HUDEP-2 (cell line): Measurements from ENCODE around the gene ILF3.

Source experiments
- DNase-seq, 76 experiments: peaks; one replicate each; lab custom pipeline; 2025; ENCODE audit not compliant: unreplicated experiment in 76 of 76; lab: John Stamatoyannopoulos, UW

The ILF3 gene

DNA sequence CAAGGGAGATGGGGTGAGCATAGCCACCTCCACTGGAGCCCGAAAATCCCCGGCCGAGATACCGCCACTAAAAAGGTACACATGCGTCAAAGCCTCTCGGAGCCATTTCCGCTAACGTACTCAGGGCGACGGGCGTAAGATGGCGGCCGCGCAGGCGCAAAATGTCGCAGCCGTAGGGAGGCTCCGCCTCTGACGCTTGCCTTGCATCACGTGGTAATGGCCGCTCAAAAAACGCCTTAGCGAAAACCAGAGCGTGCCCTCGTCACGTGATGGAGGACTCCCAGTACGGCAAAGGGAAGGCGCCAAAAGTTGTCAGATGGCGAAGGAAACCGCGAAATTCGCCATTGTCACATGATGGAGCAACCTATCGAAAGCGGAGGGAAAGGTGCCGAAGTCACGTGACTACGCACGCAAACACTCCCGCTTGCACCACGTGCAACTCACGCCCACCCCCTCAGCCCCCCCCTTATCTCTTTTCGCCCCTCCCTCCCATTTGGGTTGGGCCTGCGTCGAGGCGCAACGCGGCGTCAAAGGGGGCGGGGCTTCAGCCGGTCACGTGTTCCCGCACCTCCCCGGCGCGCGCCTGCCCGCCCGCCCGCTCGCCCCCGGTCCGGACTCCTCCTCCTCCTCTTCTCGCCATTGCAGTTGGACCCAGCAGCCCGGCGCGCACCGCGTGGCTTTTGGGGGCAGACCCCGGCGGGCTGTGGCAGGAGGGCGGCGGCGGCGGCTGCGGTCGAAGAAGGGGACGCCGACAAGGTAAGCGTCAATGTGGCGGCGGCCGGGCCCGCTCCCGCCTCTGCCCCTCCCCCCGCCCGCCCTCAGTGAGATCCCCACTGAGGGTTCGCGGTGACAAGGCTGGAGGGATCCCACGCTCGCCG lies at the start of gene ILF3:
Gene ILF3 (plus strand): TSS at position 615 of the 878 bp plus-strand sequence. CDS start 16,260 bp downstream, outside the sequence.
- peak; percentile 98 to 100 (median 100) for DNase-seq

DNA sequence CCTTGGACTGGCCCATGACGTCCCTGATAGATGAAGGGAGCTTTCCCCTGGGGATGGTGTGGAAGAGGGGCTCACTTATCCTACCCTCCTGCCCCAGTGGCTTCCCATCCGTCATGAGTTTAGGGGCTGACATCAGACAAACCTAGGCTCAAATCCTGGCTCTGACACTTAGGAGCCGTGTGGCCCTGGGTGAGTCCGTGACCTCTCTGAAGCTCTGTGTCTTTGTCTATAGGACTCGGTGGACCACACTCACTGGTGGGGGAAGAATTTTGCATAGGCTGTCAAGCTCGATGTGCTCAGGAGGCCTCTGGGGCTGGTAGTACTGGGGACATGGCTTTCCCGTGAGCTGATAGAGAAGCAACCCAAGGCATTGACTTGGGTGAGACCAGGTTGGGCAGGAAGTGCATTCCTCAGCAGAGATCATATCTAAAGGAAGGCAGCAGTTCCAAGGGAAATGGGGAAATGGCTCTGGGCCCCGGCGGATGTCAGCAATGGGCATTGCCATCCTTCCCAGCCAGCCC lies 49.6 kb upstream of the ILF3 start:
- peak in 8 of 76 experiments; percentile 17 to 55 (median 37) for DNase-seq

DNA sequence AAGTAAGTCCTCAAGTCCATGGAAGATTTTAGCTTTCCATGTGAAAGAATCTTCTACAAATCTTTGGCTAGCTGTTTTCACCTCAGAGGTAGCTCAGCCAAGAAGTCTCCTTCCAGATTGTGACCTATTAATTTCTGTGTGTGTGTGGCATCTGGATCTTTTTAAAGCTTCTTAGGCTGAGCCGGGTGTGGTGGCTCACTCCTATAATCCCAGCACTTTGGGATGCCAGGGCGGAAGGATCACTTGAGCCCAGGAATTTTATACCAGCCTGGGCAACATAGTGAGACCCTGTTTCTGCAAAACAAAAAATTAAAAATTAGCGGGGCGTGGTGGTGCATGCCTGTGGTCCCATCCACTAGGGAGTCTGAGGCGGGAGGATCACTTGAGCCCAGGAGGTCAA lies 42.2 kb upstream of the ILF3 start:
- DNase-seq: peak in 1 of 76 experiments; percentile 52

DNA sequence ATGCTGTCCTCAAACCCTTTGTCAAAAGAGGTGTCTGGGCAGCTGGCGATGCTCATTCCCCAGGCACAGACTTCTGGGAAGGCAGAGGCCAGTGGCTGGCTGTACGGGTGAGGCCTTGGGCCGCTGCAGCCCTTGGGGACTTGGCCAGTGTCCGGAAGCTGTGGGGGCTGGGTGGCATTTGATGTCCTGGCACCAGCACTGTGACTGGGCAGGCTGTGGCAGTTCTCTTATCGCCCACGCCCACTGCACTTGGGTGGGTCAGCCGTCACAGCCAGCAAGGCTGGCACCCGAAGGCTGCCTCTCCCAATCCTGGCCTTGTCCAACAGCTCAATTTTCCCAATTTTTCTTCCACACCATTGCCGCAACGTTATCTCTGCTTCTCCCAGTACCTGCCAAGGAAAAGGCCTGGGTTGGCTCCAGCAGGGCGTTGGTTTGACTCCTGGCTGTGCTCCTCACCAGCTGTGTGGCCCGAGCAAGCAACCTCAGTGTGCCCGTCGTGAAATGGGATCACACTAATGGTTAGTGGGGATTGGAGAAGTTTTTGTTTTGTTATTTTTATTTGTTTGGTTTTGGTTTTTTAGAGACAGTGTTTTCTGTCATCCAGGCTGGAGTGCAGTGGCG lies 41.5 kb upstream of the ILF3 start:
- peak in 75 of 76 experiments; percentile 43 to 98 (median 84) for DNase-seq

DNA sequence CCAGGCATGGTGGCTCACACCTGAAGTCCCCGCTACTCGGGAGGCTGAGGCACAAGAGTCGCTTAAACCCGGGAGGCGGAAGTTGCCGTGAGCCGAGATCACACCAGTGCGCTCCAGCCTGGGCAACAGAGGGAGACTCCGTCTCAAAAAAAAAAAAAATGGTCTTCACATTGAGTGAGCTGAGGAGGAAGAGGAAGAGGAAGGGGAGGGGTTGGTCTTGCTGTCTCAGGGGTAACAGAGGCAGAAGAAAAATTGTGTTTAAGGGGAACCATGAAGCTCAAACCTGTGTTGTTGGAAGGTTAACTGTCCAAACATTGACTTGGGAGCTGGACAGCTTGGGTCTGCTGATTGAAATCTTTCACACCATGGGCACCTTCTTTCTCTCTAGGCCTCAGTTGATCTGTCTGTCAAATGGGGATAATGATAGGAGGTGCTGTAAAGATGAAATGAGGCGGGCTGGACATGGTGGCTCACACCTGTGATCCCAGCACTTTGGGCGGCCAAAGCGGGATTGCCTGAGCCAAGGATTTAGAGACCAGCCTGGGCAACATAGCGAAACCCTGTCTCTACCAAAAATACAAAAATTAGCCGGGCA lies 38.6 kb upstream of the ILF3 start:
- DNase-seq: no peak

DNA sequence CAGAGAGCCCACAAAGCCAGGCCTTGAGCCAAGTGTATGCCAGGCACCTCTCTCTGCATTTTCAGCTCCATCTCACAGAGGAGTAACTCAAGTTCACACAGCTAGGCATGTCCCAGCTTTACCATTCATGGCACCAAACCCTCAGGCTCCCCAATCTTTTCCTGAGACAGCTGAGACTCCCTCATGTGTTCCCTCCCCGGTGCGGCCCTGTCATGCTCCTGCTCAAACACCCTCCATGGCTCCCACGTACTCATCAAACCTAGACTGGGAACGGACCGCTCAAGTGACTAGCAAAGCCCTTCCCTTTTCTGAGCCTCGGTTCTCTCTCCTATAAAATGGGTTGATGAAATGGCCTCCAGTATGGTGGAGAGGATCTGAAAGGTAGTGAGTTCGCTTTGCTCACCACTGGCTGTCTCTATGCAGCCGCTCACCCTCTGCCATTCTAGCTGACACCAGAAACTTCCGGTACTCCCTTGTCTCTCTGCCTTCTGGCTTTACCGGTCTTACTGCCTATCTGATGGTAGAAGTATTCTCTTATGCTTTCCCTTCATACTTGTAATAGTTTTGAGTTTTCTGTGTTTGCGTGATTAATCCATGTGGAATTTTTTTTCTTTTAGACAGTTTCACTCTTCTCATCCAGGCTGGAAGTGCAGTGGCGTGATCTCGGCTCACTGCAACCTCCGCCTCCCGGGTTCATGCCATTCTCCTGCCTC lies 36.6 kb upstream of the ILF3 start:
- peak in 17 of 76 experiments; percentile 44 to 97 (median 72) for DNase-seq

DNA sequence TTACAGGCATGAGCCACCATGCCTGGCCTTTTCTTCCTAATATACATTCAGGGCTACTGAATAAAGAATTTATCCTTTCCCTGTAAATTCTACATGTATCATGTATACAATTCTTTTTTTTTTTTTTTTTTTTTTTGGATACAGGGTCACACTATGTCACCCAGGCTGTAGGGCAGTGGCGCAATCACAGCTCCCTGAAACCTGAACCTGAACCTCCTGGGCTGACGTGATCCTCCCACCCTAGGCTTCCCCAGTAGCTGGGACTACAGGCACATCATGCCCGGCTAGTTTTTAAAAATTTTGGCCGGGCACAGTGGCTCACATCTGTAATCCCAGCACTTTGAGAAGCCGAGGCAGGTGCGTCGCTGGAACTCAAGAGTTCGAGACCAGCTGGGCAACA lies 35.3 kb upstream of the ILF3 start:
- DNase-seq: no peak

DNA sequence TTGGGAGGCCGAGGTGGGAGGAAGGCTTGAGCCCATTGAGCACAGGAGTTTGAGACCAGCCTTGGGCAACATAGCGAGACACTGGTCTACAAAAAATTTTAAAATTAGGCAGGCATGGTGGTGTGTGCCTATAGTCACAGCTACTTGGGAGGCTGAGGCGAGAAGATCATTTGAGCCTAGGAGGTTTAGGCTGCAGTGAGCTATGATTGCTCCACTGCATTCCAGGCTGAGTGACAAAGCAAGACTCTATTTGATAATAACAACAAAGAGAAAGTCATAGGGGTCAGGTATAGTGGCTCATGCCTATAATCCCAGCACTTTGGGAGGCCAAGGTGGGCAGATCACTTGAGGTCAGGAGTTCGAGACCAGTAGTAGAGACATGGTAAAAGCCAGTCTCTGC lies 33.4 kb upstream of the ILF3 start:
- no peak for DNase-seq

DNA sequence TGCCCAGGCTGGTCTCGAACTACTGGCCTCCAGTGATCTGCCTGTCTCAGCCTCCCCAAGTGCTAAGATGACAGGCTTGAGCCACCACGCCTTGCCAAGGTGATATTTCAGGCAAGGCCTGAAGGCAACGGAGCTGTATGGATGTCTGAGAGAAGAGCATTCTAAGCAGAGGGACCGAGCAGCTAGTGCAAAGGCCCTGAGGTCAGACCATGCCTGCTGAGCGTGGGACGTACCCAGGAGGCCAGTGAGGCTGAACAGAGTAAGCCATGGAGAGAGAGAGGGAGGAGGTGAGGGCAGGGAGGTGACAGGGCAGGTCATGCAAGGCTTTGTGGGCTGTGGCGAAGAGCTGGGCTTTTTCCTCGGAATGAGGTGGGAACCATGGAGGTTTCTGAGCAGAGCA lies 32.2 kb upstream of the ILF3 start:
- no peak for DNase-seq

DNA sequence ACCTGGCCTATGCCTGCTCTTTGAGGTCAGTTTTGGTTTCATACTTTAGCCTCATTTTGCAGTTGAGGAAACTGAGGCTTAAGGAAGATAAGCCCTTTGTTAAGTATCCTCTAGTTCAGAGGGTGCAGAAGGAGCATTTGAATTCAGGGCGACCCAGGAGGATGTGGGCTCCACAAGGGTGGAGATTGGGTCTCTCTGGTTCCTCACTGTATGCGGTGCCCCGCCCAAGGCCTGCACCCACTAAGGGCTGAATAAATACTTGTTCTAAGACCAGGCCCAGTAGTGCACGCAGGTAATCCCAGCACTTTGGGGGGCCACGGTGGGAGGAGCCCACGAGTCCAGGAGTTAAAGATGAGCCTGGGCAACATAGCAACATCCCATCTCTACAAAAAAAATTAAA lies 29.6 kb upstream of the ILF3 start:
- DNase-seq: no peak

DNA sequence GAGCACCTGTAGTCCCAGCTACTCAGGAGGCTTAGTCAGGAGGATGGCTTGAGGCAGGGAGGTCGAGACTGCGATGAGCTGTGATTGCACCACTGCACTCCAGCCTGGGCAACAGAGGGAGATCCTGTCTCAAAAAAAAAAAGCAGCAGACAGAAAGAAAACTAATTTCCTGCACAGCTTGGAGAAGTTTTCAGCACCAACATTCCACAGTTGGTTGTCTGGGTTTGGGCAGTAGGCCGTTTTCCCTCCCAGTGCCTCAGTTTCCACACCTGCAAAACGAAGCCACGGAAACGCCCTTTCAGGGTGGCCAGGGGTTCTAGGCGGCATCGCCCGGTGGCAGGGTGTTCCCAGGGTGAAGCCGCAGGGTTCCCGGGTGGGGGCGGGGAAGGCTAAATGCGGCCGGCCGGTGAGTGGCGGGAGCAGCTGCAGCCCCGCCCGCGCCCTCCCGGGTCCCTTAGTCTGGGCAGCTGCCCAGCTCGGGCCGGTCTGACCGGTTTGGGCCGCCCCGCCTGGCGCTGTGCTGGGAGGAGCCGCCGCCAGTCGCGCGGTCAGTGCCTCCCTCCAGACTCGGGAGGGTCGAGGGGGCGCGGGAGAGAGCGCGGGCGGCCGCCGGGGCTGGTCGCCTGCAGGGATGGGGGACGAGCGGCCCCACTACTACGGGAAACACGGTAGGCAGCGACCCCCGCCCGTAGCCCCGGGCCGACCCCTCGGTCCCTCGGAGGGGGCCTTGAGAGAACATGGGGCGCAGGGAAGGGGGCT lies 29.0 kb upstream of the ILF3 start, which contains the start of gene SLC44A2:
Gene SLC44A2 (plus strand): TSS at position 551 of the 759 bp plus-strand sequence. CDS start 81 bp downstream, at position 632.
- DNase-seq: peak in 4 of 76 experiments; percentile 19 to 48 (median 26)

DNA sequence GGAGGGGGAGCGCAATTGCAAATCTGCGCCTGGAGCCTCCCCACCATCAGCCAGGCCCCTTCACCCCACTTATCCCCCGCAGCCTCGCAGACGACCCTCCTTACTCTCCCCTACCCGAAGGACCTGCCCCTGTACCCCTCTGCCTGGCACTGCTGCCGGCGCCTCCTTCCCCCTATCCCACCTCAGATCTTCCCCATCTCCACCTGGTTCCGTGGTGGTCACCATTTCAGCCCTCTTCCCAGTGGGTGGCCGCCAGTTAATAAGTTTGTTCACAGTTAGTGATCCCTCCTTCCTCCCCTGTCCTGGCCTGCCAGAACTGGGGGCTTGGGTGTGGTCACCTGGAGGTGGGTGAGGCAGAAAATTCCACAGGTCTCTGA lies 28.4 kb upstream of the ILF3 start:
- DNase-seq: no peak

DNA sequence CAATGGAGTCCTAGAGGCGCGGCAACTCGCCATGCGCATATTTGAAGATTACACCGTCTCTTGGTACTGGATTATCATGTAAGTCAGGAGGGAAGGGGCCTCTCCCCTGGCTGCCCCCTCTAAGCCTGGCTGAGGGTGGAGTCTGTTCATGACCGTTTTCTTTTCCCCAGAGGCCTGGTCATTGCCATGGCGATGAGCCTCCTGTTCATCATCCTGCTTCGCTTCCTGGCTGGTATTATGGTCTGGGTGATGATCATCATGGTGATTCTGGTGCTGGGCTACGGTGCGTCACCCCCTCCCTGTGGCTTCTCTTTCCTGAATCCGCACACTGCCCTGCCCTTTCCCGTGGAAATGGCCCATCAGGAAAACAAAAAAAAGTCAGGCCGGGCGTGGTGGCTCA lies 22.3 kb upstream of the ILF3 start:
- no peak for DNase-seq

DNA sequence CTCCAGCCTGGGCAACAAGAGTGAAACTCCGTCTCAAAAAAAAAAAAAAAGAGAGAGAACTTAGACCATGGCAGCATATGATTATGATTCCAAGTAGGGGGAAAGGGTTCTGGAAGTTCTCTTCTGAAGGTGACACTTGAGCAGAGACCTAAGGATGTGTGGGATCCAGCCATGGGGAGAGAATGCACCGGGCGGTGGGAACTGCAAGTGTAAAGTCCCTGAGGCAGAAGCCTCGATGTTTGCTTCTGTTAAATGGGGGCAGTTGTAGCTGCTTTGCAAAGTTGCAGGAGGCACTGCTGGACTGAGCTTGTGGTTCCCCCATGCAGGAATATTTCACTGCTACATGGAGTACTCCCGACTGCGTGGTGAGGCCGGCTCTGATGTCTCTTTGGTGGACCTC lies 19.7 kb upstream of the ILF3 start:
- no peak for DNase-seq

DNA sequence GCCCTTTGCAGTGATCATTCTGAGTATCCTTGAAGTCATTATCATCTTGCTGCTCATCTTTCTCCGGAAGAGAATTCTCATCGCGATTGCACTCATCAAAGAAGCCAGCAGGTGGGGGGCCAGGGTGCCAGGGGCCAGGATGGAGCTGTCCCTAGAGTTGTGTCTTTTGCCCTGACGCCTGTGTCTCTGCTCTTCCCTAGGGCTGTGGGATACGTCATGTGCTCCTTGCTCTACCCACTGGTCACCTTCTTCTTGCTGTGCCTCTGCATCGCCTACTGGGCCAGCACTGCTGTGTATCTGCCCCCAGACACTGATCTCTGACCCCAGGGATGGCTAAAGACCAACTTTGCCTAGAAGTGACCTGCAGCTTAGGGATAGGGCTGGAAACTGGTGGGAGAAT lies 19.2 kb upstream of the ILF3 start:
- DNase-seq: no peak

DNA sequence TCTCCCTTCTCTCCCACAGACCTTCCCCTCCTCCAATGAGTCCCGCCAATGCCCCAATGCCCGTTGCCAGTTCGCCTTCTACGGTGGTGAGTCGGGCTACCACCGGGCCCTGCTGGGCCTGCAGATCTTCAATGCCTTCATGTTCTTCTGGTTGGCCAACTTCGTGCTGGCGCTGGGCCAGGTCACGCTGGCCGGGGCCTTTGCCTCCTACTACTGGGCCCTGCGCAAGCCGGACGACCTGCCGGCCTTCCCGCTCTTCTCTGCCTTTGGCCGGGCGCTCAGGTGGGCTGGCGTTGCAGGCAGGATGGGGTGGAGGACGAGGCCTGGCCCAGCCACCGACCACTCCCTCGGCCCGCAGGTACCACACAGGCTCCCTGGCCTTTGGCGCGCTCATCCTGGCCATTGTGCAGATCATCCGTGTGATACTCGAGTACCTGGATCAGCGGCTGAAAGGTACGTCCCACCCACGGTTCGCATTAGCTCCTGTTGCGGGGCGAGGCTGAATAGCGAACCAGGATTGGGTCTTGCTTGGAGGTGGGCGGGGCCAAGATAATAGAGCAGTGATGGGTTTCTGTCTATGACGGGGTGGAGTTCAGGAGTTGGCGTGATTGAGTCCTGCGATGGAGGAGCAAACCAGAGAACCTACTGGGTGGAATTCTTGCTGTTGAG lies 17.7 kb upstream of the ILF3 start:
- no peak for DNase-seq

DNA sequence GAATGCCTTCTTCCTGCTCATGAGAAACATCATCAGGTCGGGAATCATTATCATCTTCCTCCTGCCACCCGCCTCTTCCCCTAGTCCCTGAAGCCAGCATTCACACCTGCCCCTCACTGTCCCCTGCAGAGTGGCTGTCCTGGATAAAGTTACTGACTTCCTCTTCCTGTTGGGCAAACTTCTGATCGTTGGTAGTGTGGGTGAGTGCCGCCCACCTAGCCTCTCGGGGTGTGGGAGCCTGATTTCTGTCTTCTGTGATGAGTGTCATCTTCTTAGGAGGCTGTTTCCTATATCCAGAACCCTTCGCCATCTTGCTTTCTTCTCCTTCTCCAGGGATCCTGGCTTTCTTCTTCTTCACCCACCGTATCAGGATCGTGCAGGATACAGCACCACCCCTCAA lies 16.3 kb upstream of the ILF3 start:
- DNase-seq: no peak

DNA sequence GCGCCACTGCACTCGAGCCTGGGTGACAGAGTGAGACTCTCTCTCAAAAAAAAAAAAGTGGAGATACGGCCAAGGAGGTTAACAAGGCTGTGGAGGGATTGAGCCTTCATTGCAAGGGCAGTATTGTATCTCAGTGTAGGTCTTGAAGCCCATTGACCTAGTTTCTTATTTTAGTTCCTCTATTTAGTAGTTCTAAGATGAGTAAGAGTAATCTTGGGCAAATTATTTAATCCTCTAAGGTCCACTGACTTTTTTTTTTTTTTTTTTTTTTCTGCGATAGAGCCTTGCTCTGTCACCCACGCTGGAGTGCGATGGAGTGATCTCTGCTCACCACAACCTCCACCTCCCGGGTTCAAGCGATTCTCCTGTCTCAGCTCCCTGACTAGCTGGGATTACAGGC lies 14.3 kb upstream of the ILF3 start:
- DNase-seq: no peak

DNA sequence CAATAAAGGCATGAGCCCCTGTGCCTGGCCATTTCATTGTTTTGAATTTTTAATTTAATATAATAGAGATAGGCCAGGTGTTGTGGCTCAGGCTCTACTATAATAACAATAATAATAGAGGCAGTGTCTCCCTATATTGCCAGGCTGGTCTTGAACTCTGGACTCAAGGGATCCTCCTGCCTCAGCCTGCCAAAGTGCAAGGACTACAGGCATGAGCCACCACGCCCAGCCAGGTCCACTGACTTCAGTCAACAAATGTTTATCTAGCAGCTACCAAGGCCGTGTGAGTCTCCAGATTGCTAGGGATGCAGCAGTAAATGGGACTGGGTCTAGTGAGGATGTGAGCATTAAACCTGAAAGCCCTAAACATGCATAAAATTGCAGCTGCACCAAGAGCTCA lies 13.8 kb upstream of the ILF3 start:
- DNase-seq: no peak
